Right ventricle myocardium inferior (tissue), 1 donor: Measurements from ENCODE around the gene LNX2. TPM values are rescaled to one million over a fixed set of nuclear protein-coding genes. Genes with fewer than 3 reads are reported as not detected.

Experiments used
- ATAC-seq: fragments of 200-7000 bp; cut with Tn5 transposase; one replicate; pipeline ENCODE4 v1.9.1; 2020; ENCODE audit warnings: mild to moderate bottlenecking, moderate library complexity
- DNase-seq: peaks from one replicate; pipeline ENCODE4 v3.0.0; 2021; ENCODE audit errors: missing footprints
- intact Hi-C: fragments of 100-400 bp; cut with DNase I; formaldehyde crosslinking; loops from one replicate; pipeline ENCODE4 v1.11.0; 2022
- total RNA-seq: library from RNA; stranded (reverse); fragmentation: NEBNext Ultra II Directional; extraction: Animal tissue kit (Norgen Biotek cat#: 25700); gene quantifications from one replicate; pipeline ENCODE4 v1.2.1, GENCODE V29; 2021
- donor health status: DM: no; HTN: yes; CAD: no; lungs with severe emphysema.

Gene LNX2
- total RNA-seq, 1 donor from 2014 or later = 11.4 TPM

GRCh38 chr13:27534981-27535380 is 85.3 kb downstream of the LNX2 start:
- intact Hi-C loops = loop anchor here (2.0 to 10.0 kb wide), 4 partner anchors 86 to 247 kb away; partner anchors contain the start of genes LNX2 and POLR1D
- ATAC-seq (no peak), DNase-seq (no peak)

- intact Hi-C loops = loop anchor here (2.0 to 10.0 kb wide), 4 partner anchors 86 to 248 kb away; partner anchors contain the start of genes LNX2 and POLR1D
- ATAC-seq (no peak), DNase-seq (no peak)
Measured at GRCh38 chr13:27534108-27534980, 86.0 kb downstream of the LNX2 start.

- ATAC-seq = peak; percentile 93
- intact Hi-C loops = loop anchor here (2.0 to 10.0 kb wide), 4 partner anchors 158 to 294 kb away; no protein-coding TSS in a partner anchor
- DNase-seq = peak; percentile 91
Measured at GRCh38 chr13:27533155-27533643, 87.1 kb downstream of the LNX2 start.

GRCh38 chr13:27528908-27529307 is 91.4 kb downstream of the LNX2 start:
- intact Hi-C loops = no loop called here
- DNase-seq = no peak
- no peak for ATAC-seq

- intact Hi-C loops = no loop called here
- ATAC-seq = no peak
- DNase-seq = no peak
Measured at GRCh38 chr13:27526516-27526915, 93.8 kb downstream of the LNX2 start.

- intact Hi-C loops = no loop called here
- no peak for ATAC-seq
Measured at GRCh38 chr13:27524981-27525975, 95.1 kb downstream of the LNX2 start.

GRCh38 chr13:27523346-27524073 is 96.8 kb downstream of the LNX2 start:
- DNase-seq (no peak), ATAC-seq (no peak)
- intact Hi-C loops = no loop called here

More at GRCh38 chr13:27524981-27525975, 95.1 kb downstream of the LNX2 start:
- DNase-seq = no peak

- peak; percentile 37 for ATAC-seq
- no peak for DNase-seq
- intact Hi-C loops = no loop called here
Measured at GRCh38 chr13:27522847-27523246, 97.5 kb downstream of the LNX2 start.

- ATAC-seq (no peak), DNase-seq (no peak)
- intact Hi-C loops = no loop called here
Measured at GRCh38 chr13:27516103-27516502, 104.2 kb downstream of the LNX2 start.

GRCh38 chr13:27510082-27510481 is 110.2 kb downstream of the LNX2 start:
- DNase-seq = no peak
- intact Hi-C loops = no loop called here
- no peak for ATAC-seq

- intact Hi-C loops = no loop called here
- ATAC-seq (no peak), DNase-seq (no peak)
Measured at GRCh38 chr13:27508802-27509201, 111.5 kb downstream of the LNX2 start.

GRCh38 chr13:27505792-27506191 is 114.5 kb downstream of the LNX2 start:
- DNase-seq (no peak), ATAC-seq (no peak)
- intact Hi-C loops = no loop called here

GRCh38 chr13:27504868-27505194 is 115.5 kb downstream of the LNX2 start:
- ATAC-seq = no peak
- intact Hi-C loops = loop anchor here (5.0 kb wide), 1 partner anchor 43 kb away; no protein-coding TSS in a partner anchor

GRCh38 chr13:27504128-27504867 is 116.0 kb downstream of the LNX2 start:
- no peak for DNase-seq
- peak; percentile 58 for ATAC-seq
- intact Hi-C loops = loop anchor here (5.0 kb wide), 1 partner anchor 42 kb away; no protein-coding TSS in a partner anchor

More at GRCh38 chr13:27504868-27505194, 115.5 kb downstream of the LNX2 start:
- no peak for DNase-seq

- DNase-seq (no peak), ATAC-seq (no peak)
- intact Hi-C loops = loop anchor here (5.0 kb wide), 1 partner anchor 39 kb away; no protein-coding TSS in a partner anchor
Measured at GRCh38 chr13:27500806-27501534, 119.4 kb downstream of the LNX2 start.

GRCh38 chr13:27497563-27498230 is 122.6 kb downstream of the LNX2 start:
- ATAC-seq (no peak), DNase-seq (no peak)
- intact Hi-C loops = no loop called here
